Ascending aorta (tissue), 2 donors: Measurements from ENCODE around the gene PRCD. TPM values are rescaled to one million over a fixed set of nuclear protein-coding genes. Genes with fewer than 3 reads are reported as not detected.
"Not testable (repeated sequence)": the region's sequence is repeated elsewhere in the genome, so short reads cannot be mapped to it uniquely, and the experiment has no call there.

ENCODE experiments used
- DNase-seq, 2 donors: peaks; one replicate each; pipeline ENCODE4 v3.0.0-alpha.2; 2019; ENCODE audit warnings: low spot score in 2 of 2
- H3K27ac ChIP-seq, 2 donors: fragments of 200-600 bp; sonication (generic); one replicate each; pipeline ENCODE4 v1.5.1; 2016 to 2017; ENCODE audit warnings: mild to moderate bottlenecking in 1 of 2
- H3K27me3 ChIP-seq: fragments of 200-600 bp; sonication (generic); one replicate; pipeline ENCODE4 v1.5.1; 2017
- H3K36me3 ChIP-seq, 2 donors: fragments of 200-600 bp; sonication (generic); one replicate each; pipeline ENCODE4 v1.5.1; 2016
- H3K4me1 ChIP-seq, 2 donors: fragments of 200-600 bp; sonication (generic); one replicate each; pipeline ENCODE4 v1.5.1; 2016 to 2017; ENCODE audit warnings: mild to moderate bottlenecking in 1 of 2
- H3K4me3 ChIP-seq, 2 donors: fragments of 200-600 bp; sonication (generic); one replicate each; pipeline ENCODE4 v1.5.1; 2016 to 2017; ENCODE audit warnings: mild to moderate bottlenecking in 1 of 2
- H3K9me3 ChIP-seq, 2 donors: fragments of 200-600 bp; sonication (generic); one replicate each; pipeline ENCODE4 v1.5.1; 2016
- CTCF ChIP-seq, 3 experiments: fragments of 200-600 bp in 2 of 3; fragments of 450-650 bp in 1 of 3; sonication (generic) in 2 of 3; IDR thresholded peaks; one replicate each; pipeline ENCODE4 v1.5.1; 2016 to 2019; ENCODE audit warnings: antibody characterized with exemption in 3 of 3, mild to moderate bottlenecking in 1 of 3, moderate library complexity in 1 of 3
- intact Hi-C: fragments of 100-400 bp; cut with DNase I; formaldehyde crosslinking; loops from one replicate; pipeline ENCODE4 v1.15.1; 2023
- total RNA-seq: library from RNA; depleted of rRNA; stranded (reverse); fragments of >200 nt; gene quantifications from one replicate; pipeline ENCODE4 v1.1.0, GENCODE V29; 2016

The PRCD gene
- total RNA-seq, 1 donor from 2014 or later = 0.43 TPM

- H3K4me1 ChIP-seq = peaks cover 24 to 40% of the 10 kb centered on the region in 2 donors
- no peak overlapping the region for H3K27ac ChIP-seq
- H3K4me3 ChIP-seq = no peak overlapping the region
- H3K27me3 ChIP-seq = no peaks in the 10 kb centered on the region
- TF ChIP-seq CTCF (IDR thresholded peaks at IDR 0.05) = no peak
- no peaks in the 10 kb centered on the region for H3K36me3 ChIP-seq
- DNase-seq = no peak
- intact Hi-C loops = no loop called here
- H3K9me3 ChIP-seq = no peaks in the 10 kb centered on the region
Observed at GRCh38 chr17:76532072-76532651, 7.7 kb upstream of the PRCD start.

DNA sequence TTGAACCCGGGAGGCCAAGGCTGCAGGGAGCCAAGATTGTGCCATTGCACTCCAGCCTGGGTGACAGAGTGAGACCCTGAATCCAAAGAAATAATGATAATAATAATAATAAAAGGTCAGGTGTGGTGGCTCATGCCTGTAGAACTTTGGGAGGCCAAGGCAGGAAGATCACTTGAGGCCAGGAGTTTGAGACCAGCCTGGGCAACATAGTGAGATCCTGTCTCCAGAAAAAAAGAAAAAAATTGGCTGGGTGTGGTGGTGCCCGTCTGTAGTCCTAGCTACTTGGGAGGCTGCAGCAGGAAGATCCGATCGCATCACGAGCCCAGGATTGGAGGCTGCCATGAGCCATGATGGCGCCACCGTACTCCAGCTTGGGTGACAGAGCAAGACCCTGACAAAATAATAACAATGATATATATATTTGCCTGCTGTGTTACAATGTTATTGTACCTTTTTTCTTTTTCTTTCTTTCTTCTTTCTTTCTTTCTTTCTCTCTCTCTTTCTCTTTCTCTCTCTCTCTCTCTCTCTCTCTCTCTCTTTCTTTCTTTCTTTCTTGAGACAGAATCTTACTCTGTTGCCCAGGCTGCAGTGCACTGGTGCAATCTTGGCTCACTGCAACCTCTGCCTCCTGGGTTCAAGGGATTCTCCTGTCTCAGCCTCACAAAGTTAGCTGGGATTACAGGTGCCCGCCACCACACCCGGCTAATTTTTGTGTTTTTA, 6.0 kb upstream of the PRCD start:
- H3K4me3 ChIP-seq, H3K27me3 ChIP-seq, H3K36me3 ChIP-seq, DNase-seq, H3K27ac ChIP-seq, intact Hi-C loops, H3K9me3 ChIP-seq: not testable (repeated sequence)
- peaks cover 26 to 32% of the 10 kb centered on the region in 2 donors for H3K4me1 ChIP-seq

GRCh38 chr17:76534831-76535732, 4.8 kb upstream of the PRCD start:
- Histone ChIP-seq H3K27ac (no peak overlapping the region), H3K27me3 (peaks cover 8% of the 10 kb centered on the region)
- no peak for TF ChIP-seq CTCF (IDR thresholded peaks at IDR 0.05)

DNA sequence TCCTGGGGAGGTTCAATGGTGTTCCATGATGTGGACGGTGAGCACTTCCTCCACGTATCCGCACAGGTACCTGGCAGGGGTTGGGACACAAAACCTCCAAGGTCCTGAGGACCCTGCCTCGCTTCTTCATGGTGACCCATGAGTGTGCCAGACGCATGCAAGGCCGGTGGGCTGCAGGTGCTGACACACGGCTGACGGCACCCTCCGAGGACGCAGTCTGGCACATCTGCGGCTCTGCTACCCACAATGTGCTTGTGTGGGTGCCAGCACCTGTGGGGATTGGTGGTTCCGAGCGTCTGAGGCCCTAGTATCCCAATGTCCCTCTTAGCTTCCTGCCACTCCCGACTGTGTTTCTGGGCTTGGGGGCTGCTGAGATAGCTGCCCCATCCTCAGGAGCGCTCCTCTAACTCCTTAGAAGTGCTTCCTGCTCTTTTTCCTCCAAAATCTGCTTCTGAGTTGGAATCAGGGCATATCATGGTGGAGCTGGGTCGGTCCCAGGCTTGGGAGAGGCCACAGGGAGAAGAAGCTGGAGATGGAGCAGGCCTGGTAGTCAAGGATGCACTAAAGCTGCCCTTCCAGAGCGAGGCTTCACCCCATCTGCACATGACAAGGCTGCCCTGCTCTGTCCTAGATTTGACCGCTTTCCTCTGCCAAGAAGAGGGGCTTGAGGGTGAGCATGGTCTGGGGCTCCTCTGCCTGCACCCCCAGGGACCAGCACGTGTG, 3.9 kb upstream of the PRCD start:
- no peaks in the 10 kb centered on the region for H3K9me3 ChIP-seq
- intact Hi-C loops = no loop called here
- H3K27ac ChIP-seq = no peak overlapping the region
- TF ChIP-seq CTCF (IDR thresholded peaks at IDR 0.05) = no peak
- H3K4me1 ChIP-seq = peaks cover 14 to 15% of the 10 kb centered on the region in 2 donors
- DNase-seq = no peak
- peaks cover 8% of the 10 kb centered on the region for H3K27me3 ChIP-seq
- no peaks in the 10 kb centered on the region for H3K36me3 ChIP-seq
- H3K4me3 ChIP-seq = no peak overlapping the region

More at GRCh38 chr17:76534831-76535732, 4.8 kb upstream of the PRCD start:
- H3K9me3 ChIP-seq = no peaks in the 10 kb centered on the region
- intact Hi-C loops = no loop called here
- peaks cover 16 to 19% of the 10 kb centered on the region in 2 donors for H3K4me1 ChIP-seq
- DNase-seq = no peak
- no peaks in the 10 kb centered on the region for H3K36me3 ChIP-seq
- H3K4me3 ChIP-seq = no peak overlapping the region

- H3K4me1 ChIP-seq = peaks cover 14% of the 10 kb centered on the region in 2 donors
- peaks cover 8% of the 10 kb centered on the region for H3K27me3 ChIP-seq
- peak overlapping the region in 1 of 2 donors; percentile 9 for H3K27ac ChIP-seq
- TF ChIP-seq CTCF (IDR thresholded peaks at IDR 0.05) = no peak
- no peaks in the 10 kb centered on the region for H3K36me3 ChIP-seq
- H3K4me3 ChIP-seq = peak overlapping the region in 1 of 2 donors; percentile 62
- DNase-seq = no peak
- intact Hi-C loops = no loop called here
- H3K9me3 ChIP-seq = no peaks in the 10 kb centered on the region
Observed at GRCh38 chr17:76536511-76537287, 3.1 kb upstream of the PRCD start.
